Measurements from ENCODE around the gene CAPN7. TPM values are rescaled to one million over a fixed set of nuclear protein-coding genes. Genes with fewer than 3 reads are reported as not detected.

The CAPN7 gene
- total and polyA plus RNA-seq, 12 donors, result 8.9 to 38.0 (median 26.4) TPM

DNA sequence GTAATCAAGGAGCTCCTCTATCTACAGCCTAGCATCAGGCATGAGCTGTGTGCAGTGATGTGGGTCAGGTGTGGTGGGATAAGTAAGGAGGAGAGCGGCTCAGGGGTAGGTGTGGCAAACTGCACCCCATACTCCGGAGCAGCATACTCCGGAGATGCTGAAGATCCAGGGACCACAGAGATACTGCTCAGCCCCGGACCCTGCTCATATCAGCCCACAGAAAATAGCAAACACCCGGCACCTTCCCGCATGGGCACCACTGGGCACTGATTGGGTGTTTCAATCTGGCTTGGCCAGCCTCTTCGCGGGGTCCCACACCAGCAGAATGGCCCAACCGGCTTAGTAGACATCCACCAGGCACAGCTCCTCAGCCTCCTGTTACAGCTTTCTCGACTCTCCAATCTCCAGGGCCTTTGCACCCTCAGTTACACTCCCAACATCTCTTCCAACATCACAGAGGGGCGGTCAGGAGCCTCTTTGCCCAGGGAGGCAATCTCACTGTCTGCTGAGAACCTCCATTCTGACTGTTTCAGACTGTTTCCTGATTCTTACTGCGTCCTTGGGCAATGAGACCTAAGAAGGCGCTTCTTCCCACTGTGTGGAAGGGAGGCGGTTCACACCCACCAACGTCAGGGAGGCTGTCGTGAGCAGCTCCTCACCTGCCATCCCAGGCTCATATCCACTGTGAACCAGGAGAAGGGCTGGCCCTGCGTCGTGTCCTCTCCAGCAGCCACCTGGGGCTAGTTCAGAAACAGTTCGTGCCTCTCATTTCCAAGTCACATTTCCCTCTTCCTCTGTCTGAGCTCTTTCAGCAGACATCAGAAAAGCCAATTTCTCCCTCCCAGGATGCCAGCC is 59.8 kb downstream of the CAPN7 start:
- DNase-seq (no peak), ATAC-seq (no peak)
- H3K27me3 ChIP-seq, result no peaks in the 10 kb centered on the region
- peaks cover 0 to 53% (median 33%) of the 10 kb centered on the region in 9 donors for H3K4me1 ChIP-seq
- peak overlapping the region in 1 of 10 donors; percentile 1 for H3K27ac ChIP-seq
- H3K4me3 ChIP-seq, result no peak overlapping the region
- peaks cover 0 to 51% (median 4%) of the 10 kb centered on the region in 9 donors for H3K36me3 ChIP-seq
- no peaks in the 10 kb centered on the region for H3K9me3 ChIP-seq
- WGBS, 2 donors, result 87 to 89% methylated on average over 19 of the region's 19 CpGs
- intact Hi-C loops (cut with DNase I), result loop anchor here in 8 of 10 donors (2.0 to 10.0 kb wide), 7 partner anchors 66 to 291 kb away; partner anchors contain the start of gene SH3BP5 (in 4 of the 8)
- TF ChIP-seq, protein P1, sequence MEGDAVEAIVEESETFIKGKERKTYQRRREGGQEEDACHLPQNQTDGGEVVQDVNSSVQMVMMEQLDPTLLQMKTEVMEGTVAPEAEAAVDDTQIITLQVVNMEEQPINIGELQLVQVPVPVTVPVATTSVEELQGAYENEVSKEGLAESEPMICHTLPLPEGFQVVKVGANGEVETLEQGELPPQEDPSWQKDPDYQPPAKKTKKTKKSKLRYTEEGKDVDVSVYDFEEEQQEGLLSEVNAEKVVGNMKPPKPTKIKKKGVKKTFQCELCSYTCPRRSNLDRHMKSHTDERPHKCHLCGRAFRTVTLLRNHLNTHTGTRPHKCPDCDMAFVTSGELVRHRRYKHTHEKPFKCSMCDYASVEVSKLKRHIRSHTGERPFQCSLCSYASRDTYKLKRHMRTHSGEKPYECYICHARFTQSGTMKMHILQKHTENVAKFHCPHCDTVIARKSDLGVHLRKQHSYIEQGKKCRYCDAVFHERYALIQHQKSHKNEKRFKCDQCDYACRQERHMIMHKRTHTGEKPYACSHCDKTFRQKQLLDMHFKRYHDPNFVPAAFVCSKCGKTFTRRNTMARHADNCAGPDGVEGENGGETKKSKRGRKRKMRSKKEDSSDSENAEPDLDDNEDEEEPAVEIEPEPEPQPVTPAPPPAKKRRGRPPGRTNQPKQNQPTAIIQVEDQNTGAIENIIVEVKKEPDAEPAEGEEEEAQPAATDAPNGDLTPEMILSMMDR (IDR thresholded peaks at IDR 0.05), result no peak

DNA sequence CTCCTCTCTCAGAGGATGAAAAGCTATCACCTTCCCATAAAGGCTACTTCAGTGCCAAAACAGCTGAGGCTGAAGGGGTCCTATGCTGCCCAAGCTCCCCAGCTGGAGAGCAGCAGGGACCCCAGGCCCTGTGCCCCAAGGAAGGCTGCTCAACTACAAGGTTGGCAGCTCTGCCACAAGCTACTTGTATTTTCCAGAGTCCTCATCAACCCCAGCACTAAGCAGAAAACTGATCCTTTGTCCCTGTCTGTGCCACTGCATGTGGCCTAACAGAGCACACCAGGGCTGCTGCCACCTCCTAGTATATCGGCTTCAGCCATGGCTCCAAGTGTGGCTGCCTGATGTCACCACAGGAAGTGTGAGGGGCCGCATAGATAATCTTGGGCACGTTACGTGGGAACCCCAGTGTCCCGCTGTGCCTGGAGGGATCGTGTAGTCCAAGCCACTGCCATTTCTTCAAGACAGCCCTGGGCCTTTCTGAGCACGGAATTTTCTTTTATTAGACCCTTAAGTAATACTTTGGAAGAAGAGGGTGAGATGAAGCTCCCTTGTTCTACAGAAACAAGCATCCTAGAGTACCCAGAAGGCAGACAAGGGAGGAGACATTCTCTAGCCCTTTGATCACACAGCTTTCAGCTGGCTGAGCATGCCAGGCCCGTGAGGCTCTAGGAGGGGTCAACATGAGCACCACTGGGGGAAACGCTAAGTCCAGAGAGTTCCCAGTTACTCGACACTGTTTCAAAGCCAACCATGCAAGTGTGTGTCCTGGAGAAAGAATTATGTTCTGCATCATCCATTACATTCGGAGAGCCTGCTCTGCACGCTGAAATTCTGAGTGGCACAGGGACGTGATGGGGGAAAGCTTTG is 60.7 kb downstream of the CAPN7 start:
- H3K27ac ChIP-seq, result peak overlapping the region in 1 of 10 donors; percentile 1
- TF ChIP-seq, protein P1 (IDR thresholded peaks at IDR 0.05), result no peak
- H3K4me3 ChIP-seq, result no peak overlapping the region
- DNase-seq, result no peak
- no peak for ATAC-seq
- intact Hi-C loops (cut with DNase I), result loop anchor here in 8 of 10 donors (2.0 to 10.0 kb wide), 7 partner anchors 66 to 291 kb away; partner anchors contain the start of gene SH3BP5 (in 4 of the 8)
- WGBS, 2 donors, result 70 to 80% methylated on average over 13 of the region's 13 CpGs
- no peaks in the 10 kb centered on the region for H3K27me3 ChIP-seq
- H3K4me1 ChIP-seq, result peaks cover 0 to 53% (median 39%) of the 10 kb centered on the region in 9 donors
- peaks cover 0 to 43% (median 0%) of the 10 kb centered on the region in 9 donors for H3K36me3 ChIP-seq
- H3K9me3 ChIP-seq, result no peaks in the 10 kb centered on the region

DNA sequence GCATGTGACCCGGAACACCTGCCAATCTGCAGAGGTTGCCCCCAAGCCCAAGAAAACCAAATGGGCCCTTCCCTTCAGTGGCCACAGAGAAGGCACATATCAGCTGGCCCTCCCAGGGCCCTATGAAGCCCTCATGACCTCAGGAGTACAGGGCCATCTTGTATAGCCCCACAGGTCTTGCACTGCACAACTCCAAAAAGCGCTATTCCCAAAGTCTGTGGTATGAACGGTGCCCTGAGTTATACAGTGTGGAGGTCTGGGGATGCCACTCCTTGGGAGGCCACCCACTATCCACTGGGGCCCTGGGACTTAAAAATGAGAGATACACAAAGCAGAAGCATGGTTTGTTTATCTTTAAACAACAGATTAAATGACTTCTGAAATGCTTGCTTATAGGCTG is 61.5 kb downstream of the CAPN7 start:
- ATAC-seq, result no peak
- 93 to 95% methylated on average over 3 of the region's 3 CpGs for WGBS, 2 donors
- no peaks in the 10 kb centered on the region for H3K27me3 ChIP-seq
- H3K27ac ChIP-seq, result no peak overlapping the region
- intact Hi-C loops (cut with DNase I), result loop anchor here in 8 of 10 donors (2.0 to 10.0 kb wide), 7 partner anchors 65 to 290 kb away; partner anchors contain the start of gene SH3BP5 (in 4 of the 8)
- H3K9me3 ChIP-seq, result no peaks in the 10 kb centered on the region
- H3K36me3 ChIP-seq, result peaks cover 0 to 35% (median 0%) of the 10 kb centered on the region in 9 donors
- H3K4me3 ChIP-seq, result no peak overlapping the region
- DNase-seq, result no peak
- TF ChIP-seq, protein P1 (IDR thresholded peaks at IDR 0.05), result no peak
- peaks cover 0 to 58% (median 39%) of the 10 kb centered on the region in 9 donors for H3K4me1 ChIP-seq
